Kidney epithelial cell (primary cell): ENCODE data around the gene CXCL1. TPM values are rescaled to one million over a fixed set of nuclear protein-coding genes. Genes with fewer than 3 reads are reported as not detected.

Experiments
- DNase-seq: peaks from one replicate; pipeline ENCODE4 v3.0.0-alpha.2; 2010; ENCODE audit warnings: low read depth
- H3K27me3 ChIP-seq: 2 replicates; pipeline ENCODE4 v1.6.0; 2011; ENCODE audit warnings: low read length; ENCODE audit not compliant: control insufficient read depth, insufficient read depth
- H3K36me3 ChIP-seq: 2 replicates; pipeline ENCODE4 v1.5.1; 2011; ENCODE audit warnings: low read length; ENCODE audit not compliant: control insufficient read depth, insufficient read depth
- H3K4me3 ChIP-seq: 2 replicates; pipeline ENCODE4 v1.5.1; 2011; ENCODE audit warnings: low read depth, mild to moderate bottlenecking, control low read depth, low read length
- total RNA-seq: library from RNA; depleted of rRNA; stranded (reverse); fragments of >200 nt; gene quantifications from 2 replicates; pipeline ENCODE4 v1.2.3, GENCODE V29; 2015
- TF ChIP-seq, protein P1 (sequence below): IDR thresholded peaks from 2 replicates; pipeline ENCODE4 v1.5.1; 2011; ENCODE audit warnings: mild to moderate bottlenecking, moderate library complexity, low read length, control low read depth, inconsistent platforms; ENCODE audit not compliant: insufficient read depth, poor library complexity, severe bottlenecking

The CXCL1 gene
- total RNA-seq, 1 donor from 2014 or later: 75.9 TPM

DNA sequence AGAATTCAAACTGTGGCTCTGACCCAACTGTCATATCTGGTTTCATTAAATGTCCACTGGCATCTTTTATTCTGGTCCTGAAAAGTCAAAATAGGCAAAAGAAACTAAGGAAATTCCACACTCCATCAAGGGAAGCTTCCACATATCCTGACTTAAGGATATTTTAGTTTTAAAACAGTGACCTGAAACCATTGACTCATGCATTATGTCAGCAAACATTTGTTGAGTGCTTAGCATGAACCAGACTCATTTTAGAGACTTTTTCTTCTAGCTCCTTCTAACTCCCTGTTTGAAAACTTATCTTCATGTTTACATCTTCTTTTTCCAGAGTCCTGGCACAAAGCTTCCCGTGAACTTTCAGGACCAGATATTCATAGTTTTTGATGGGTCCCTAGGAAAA lies 6.9 kb upstream of the CXCL1 start:
- DNase-seq: no peak
- TF ChIP-seq, protein P1, sequence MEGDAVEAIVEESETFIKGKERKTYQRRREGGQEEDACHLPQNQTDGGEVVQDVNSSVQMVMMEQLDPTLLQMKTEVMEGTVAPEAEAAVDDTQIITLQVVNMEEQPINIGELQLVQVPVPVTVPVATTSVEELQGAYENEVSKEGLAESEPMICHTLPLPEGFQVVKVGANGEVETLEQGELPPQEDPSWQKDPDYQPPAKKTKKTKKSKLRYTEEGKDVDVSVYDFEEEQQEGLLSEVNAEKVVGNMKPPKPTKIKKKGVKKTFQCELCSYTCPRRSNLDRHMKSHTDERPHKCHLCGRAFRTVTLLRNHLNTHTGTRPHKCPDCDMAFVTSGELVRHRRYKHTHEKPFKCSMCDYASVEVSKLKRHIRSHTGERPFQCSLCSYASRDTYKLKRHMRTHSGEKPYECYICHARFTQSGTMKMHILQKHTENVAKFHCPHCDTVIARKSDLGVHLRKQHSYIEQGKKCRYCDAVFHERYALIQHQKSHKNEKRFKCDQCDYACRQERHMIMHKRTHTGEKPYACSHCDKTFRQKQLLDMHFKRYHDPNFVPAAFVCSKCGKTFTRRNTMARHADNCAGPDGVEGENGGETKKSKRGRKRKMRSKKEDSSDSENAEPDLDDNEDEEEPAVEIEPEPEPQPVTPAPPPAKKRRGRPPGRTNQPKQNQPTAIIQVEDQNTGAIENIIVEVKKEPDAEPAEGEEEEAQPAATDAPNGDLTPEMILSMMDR: no peak
- Histone ChIP-seq H3K4me3 (no peak overlapping the region), H3K27me3 (no peaks in the 10 kb centered on the region), H3K36me3 (no peaks in the 10 kb centered on the region)

- Histone ChIP-seq H3K36me3 (no peaks in the 10 kb centered on the region), H3K4me3 (no peak overlapping the region), H3K27me3 (no peaks in the 10 kb centered on the region)
- no peak for DNase-seq
- TF ChIP-seq, protein P1: peak; percentile 70
Observed at GRCh38 chr4:73864365-73864764, 4.8 kb upstream of the CXCL1 start.

GRCh38 chr4:73864961-73865360 lies 4.2 kb upstream of the CXCL1 start:
- Histone ChIP-seq H3K27me3 (no peaks in the 10 kb centered on the region), H3K4me3 (no peak overlapping the region), H3K36me3 (no peaks in the 10 kb centered on the region)
- TF ChIP-seq, protein P1: no peak
- DNase-seq: no peak

GRCh38 chr4:73865431-73866096 lies 3.6 kb upstream of the CXCL1 start:
- DNase-seq: no peak
- TF ChIP-seq, protein P1: no peak
- Histone ChIP-seq H3K27me3 (no peaks in the 10 kb centered on the region), H3K36me3 (no peaks in the 10 kb centered on the region), H3K4me3 (no peak overlapping the region)

DNA sequence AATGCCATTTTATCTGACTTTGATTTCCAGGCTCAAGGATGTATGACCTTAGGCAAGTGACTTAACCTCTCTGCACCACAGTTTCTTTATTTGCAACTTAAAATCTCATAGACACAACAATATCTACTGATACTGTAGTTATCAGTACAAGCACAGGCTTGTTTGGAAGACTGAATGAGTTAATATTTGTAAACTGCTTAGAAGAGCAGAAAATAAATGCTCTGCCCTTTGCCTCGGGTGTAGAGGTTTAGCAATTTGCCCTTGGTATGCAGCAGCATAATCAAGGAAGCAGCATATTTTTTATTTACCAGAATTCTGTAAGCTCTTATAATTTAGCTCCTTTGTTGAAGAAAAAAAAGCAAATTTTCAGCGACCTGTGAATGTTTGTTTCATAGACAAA lies 2.9 kb upstream of the CXCL1 start:
- Histone ChIP-seq H3K27me3 (no peaks in the 10 kb centered on the region), H3K36me3 (no peaks in the 10 kb centered on the region), H3K4me3 (no peak overlapping the region)
- no peak for DNase-seq
- TF ChIP-seq, protein P1: no peak

DNA sequence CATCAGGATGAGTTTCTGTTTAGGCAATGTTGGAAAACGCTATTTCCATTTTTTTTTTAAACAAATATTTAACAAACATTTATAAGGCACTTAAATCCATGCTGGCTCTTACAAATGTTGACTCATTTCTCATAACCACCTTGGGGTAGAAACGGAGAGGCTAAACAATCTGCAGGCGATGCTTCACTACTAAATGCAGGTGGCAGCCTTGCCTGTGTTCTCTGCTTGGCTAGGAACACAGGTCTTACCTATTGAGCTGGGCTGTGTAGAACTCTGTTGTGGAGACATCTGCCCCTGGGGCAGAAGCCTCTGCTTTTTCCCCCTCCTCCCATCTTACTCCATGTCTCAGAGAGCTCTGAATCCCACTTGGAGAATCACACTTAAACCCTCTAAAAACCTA lies 1.4 kb upstream of the CXCL1 start:
- no peak for DNase-seq
- H3K27me3 ChIP-seq: no peaks in the 10 kb centered on the region
- no peaks in the 10 kb centered on the region for H3K36me3 ChIP-seq
- TF ChIP-seq, protein P1: no peak
- no peak overlapping the region for H3K4me3 ChIP-seq
